SU-DHL-6 (cell line): Measurements from ENCODE around the gene TAF11.

ENCODE experiments used
- CTCF ChIP-seq: fragments of 200-600 bp; sonication (generic); IDR thresholded peaks from one replicate; pipeline ENCODE4 v1.5.1; 2017; ENCODE audit warnings: antibody characterized with exemption, mild to moderate bottlenecking, low read length, moderate library complexity; ENCODE audit not compliant: insufficient read depth, poor library complexity, severe bottlenecking
- EZH2phosphoT487 ChIP-seq: fragments of 200-600 bp; sonication (generic), shearing (Covaris generic); conservative IDR thresholded peaks from 2 replicates; pipeline ENCODE4 v1.6.1; 2018; ENCODE audit warnings: mild to moderate bottlenecking, antibody characterized with exemption, low read length, moderate library complexity, mixed read lengths

GRCh38 chr6:34888874-34889555 lies 1.2 kb upstream of the TAF11 start, which contains the start of gene ANKS1A:
- TF ChIP-seq CTCF (no peak), EZH2phosphoT487 (no peak)
